HG02763 (cell line): ENCODE results near the gene FABP6.
"Not testable (repeated sequence)": the region's sequence is repeated elsewhere in the genome, so short reads cannot be mapped to it uniquely, and the experiment has no call there.

ENCODE experiments used
- ATAC-seq: cut with Tn5 transposase; IDR thresholded peaks from one replicate; pipeline ENCODE4 v1.9.1; 2021; ENCODE audit warnings: mild to moderate bottlenecking, moderate library complexity; ENCODE audit not compliant: unreplicated experiment

FABP6 gene

DNA sequence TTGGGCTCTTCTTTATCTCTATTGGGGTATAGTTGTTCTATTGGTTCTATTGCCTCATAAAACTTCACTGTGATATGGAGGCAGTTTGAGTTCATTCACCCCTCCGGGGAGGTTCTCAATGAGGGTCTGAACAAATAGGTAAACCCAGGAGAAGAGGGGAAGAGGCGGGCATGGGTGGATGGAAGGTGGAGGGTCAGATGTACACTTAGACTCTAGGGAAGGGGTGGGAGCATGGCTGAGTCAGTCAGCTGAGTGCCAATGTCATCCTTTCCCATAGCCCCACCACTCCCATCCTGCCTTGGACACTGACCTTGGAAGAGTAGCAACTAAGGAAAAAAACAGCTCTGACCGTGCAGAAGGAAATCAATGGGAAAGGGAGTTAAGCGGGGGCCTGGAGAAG, 9.9 kb upstream of the FABP6 start:
- ATAC-seq: no peak

- ATAC-seq: no peak
Measured at GRCh38 chr5:160221082-160221481, 8.2 kb upstream of the FABP6 start.

DNA sequence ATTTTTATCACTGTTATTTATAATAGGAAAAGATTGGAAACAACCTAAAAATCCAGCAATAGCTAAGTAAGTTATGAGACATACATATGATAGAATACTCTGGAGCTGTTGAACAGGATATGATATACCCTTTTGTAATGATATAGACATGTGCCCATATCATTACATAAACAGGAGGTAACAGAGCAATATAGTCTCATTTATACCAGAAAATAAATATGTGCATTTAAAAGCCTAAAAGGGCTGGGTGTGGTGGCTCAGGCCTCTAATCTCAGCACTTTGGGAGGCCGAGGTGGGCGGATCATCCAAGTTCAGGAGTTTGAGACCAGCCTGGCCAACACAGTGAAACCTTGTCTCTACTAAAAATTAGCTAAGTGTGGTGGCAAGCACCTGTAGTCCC, 2.3 kb upstream of the FABP6 start:
- ATAC-seq: no peak

- no peak for ATAC-seq
Measured at GRCh38 chr5:160230686-160231527, 1.6 kb downstream of the FABP6 start.

GRCh38 chr5:160231783-160232342, 2.6 kb downstream of the FABP6 start:
- no peak for ATAC-seq

- no peak for ATAC-seq
Measured at GRCh38 chr5:160233215-160233614, 3.9 kb downstream of the FABP6 start.

DNA sequence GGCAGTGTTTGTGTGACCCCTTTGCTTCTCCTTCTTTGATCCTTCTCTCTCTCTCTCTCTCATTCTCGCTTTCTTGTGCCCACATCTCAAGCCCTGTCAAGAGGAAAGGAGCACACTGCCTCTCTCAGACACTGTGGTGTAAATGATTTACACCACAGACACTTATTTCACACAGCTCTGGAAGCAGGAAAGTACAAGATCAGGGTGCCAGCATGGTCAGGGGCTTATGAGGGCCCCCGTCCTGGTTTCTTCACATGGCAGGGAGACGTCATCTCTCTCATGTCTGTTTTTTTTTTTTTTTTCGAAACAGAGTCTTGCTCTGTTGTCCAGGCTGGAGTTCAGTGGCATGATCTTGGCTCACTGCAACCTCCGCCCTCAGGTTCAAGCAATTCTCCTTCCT, 6.4 kb downstream of the FABP6 start:
- no peak for ATAC-seq

DNA sequence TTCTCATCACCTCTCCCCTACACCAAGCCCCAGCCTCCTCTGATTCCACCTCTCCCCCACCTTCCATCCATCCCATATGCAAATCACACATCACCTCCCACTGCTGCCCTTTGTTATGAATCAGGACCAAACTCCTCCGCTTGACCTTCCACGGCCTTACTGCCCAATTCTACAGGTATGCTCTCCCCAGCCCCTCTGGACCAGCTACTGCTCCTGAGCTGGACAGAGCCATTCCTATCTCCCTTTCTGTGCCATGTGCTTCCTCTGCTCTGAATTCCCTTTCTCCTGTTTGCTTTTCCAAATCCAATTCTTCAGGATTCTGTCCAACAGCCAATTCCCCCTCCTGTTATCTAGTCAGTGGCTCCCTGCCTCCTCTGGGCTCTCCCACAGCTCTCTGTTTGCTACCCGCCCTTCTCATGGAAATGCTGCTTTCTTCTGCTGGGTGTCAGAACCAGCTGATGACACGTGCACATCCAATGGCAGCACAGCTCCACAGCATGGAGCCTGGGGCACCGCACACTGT, 8.3 kb downstream of the FABP6 start:
- no peak for ATAC-seq

DNA sequence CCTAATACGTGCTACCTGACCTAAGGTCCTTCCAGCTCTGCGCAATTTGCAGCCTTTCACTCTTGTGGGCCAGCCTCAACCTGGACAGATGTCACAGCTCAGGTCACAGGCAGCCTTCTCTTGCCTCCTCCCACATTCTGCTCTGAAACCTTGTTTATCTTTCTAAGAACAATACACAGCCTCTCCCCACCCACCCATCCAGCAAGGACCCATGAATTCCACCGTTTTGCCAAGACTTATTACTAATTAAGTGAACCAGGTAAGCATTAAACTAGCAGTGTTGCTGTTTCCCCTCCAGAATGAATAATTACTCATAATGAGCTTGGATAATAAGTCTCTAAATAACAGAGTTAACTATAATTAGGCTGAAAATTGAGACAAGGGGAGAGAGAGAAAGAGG, 11.0 kb downstream of the FABP6 start:
- no peak for ATAC-seq

DNA sequence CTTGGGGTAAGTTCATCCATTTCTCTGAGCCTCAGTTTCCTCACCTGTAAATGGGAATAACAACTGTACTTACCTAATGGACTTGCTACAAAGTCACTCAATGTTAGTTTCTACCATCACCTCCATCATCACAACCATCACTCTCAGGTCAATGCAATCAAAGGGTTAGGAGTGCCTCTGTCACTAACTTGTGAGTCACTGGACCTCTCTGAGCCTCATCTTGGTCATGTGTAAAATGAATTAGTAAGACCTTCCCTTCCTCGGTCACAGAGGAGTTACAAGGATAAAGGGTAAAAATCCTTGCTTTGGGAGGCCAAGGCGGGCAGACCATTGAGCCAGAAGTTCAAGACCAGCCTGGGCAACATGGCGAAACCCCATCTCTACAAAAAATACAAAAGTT, 12.8 kb downstream of the FABP6 start:
- no peak for ATAC-seq

- ATAC-seq: no peak
Measured at GRCh38 chr5:160245506-160246086, 16.3 kb downstream of the FABP6 start.

GRCh38 chr5:160249570-160249969, 20.3 kb downstream of the FABP6 start:
- not testable (repeated sequence) for ATAC-seq

GRCh38 chr5:160250226-160250625, 20.9 kb downstream of the FABP6 start:
- ATAC-seq: no peak

DNA sequence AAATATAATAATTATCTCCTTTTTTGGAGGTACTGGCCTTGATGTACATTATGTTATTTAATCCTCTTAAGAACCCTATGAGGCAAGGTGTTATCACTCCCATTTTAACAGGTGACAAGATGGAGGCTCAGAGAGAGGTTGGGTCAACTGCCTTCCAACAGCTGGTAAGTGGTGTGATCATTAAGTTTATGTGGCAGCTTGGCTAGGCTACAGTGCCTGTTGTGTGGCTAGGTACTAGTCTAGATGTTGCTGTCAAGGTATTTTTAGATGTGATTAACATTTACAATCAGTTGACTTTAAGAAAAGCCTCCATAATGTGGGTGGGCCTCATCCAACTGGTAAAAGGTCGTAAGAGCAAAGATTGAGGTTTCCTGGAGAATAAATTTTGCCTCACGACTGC, 21.5 kb downstream of the FABP6 start:
- ATAC-seq: no peak

- no peak for ATAC-seq
Measured at GRCh38 chr5:160251406-160252155, 22.3 kb downstream of the FABP6 start.

- no peak for ATAC-seq
Measured at GRCh38 chr5:160252916-160253315, 23.6 kb downstream of the FABP6 start.

GRCh38 chr5:160253441-160253840, 24.1 kb downstream of the FABP6 start:
- no peak for ATAC-seq

DNA sequence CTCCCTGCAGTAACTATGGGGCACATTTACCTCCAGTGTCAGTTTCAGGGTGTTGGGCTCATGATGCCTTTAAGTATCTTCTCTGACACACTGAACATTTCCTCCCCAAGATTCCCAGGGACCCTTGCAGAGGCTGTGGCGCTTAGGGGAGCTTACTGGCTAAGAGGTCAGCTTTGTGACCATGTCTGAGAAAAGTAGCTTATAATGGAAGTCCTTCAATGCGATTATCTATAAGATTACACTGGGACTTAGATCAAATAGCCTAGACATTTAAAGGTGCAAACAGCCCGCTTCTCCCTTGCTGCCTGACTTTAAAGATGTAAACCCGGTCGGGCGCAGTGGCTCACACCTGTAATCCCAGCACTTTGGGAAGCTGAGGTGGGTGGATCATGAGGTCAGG, 25.4 kb downstream of the FABP6 start:
- ATAC-seq: no peak

DNA sequence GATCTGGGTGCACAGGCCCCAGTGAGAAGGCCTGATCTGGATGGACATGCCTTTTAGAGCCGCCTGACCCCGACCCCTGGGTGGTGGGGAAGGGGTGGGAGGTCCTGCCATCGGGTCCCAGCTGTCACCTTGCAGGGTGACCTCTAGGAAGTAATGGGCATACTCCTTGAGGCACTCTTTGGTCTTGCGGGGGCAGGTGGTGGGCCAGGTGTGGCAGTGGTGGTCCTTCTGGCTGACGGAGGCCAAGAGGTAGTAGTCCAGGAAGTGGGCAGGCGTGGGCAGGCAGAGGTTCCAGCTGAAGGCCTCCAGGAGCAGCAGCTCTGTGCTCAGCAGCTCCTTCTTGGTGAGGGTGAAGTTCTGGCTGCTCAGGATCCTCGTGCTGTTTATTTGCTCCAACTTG, 30.0 kb downstream of the FABP6 start:
- ATAC-seq: no peak

DNA sequence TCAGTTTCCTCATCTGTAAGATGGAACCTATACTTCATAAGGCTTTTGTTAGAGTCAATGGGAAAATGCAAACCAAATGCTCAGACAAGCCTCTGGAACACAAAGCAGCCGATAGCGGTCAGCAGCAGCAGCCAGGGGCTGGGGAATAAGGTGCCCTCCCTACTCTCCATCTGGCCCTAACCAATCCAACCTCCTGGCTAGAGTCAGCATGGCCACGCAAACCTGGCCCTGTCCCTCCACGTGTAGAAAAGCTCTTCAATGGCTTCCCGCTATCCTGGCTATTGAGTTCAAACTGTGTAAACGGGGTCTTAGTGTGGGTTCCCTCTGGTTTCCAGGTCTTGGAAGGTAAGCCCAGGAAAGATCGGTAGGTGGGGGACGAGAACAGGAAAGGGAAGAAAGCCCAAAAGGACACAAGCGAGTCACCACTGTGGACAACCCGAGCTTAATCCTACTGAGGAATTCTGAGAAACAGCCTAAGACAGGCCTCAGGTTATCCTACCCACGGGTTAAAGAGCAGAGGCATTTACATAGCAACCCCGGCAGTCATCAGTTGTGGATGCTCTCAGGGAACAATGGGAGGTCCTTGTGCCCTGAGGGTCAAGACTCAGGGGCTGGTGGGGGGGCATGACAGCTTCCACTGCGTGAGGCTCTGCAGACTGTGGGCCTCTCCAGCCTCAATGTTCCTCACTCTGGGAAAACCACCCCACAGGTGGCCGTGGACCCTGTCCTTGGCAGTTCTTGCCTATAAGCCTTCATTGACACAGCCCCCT, 30.9 kb downstream of the FABP6 start:
- ATAC-seq: no peak
